H1 (cell line): Measurements from ENCODE around the gene PLCB2. TPM values are rescaled to one million over a fixed set of nuclear protein-coding genes. Genes with fewer than 3 reads are reported as not detected.

Source experiments
- CTCF ChIA-PET: fragments of 300-600 bp; sonication (Branson Sonifier 250); formaldehyde crosslinking; loops from one replicate; lab custom pipeline; 2021; ENCODE audit not compliant: partially characterized antibody; lab: Charles Lee
- POLR2A ChIA-PET: fragments of 300-600 bp; sonication (Branson Sonifier 250); formaldehyde crosslinking; loops from one replicate; lab custom pipeline; 2021; ENCODE audit warnings: inconsistent platforms; ENCODE audit not compliant: partially characterized antibody; lab: Charles Lee
- DNase-seq, 2 experiments: peaks; one replicate each; pipeline versions ENCODE4 v3.0.0 to v3.0.0-alpha.2; 2010 to 2022; ENCODE audit warnings: low spot score in 2 of 2, low read depth in 1 of 2, mixed read lengths in 1 of 2
- FAIRE-seq: peaks from 2 replicates; lab custom pipeline; 2011; peaks lifted over from hg19 to GRCh38; lab: Jason Lieb, UNC
- H2AFZ ChIP-seq: 2 replicates; pipeline ENCODE4 v1.8.1; 2012; ENCODE audit warnings: low read length, inconsistent platforms
- H2AK5ac ChIP-seq: 2 replicates; pipeline ENCODE4 v1.6.1; 2013; ENCODE audit warnings: low read depth, low read length
- H2BK120ac ChIP-seq: replicated peaks from 2 replicates; pipeline ENCODE3; 2013; ENCODE audit warnings: low read depth, low read length, inconsistent platforms
- H2BK12ac ChIP-seq: 2 replicates; pipeline ENCODE4 v1.6.1; 2013; ENCODE audit warnings: low read depth, low read length
- H2BK15ac ChIP-seq: 2 replicates; pipeline ENCODE4 v1.6.1; 2013; ENCODE audit warnings: low read length
- H2BK20ac ChIP-seq: 2 replicates; pipeline ENCODE4 v1.6.1; 2013; ENCODE audit warnings: low read length
- H2BK5ac ChIP-seq: 2 replicates; pipeline ENCODE4 v1.6.1; 2013; ENCODE audit warnings: low read depth, low read length
- H3K14ac ChIP-seq: 2 replicates; pipeline ENCODE4 v1.6.1; 2013; ENCODE audit warnings: inconsistent platforms; ENCODE audit not compliant: insufficient read length
- H3K18ac ChIP-seq: 2 replicates; pipeline ENCODE4 v1.6.1; 2013; ENCODE audit warnings: low read length; ENCODE audit errors: extremely low read depth
- H3K23ac ChIP-seq: 2 replicates; pipeline ENCODE4 v1.6.1; 2013; ENCODE audit warnings: inconsistent platforms; ENCODE audit not compliant: insufficient read length
- H3K23me2 ChIP-seq: 2 replicates; pipeline ENCODE4 v1.6.1; 2013; ENCODE audit warnings: low read depth, low read length
- H3K27ac ChIP-seq: 2 replicates; pipeline ENCODE4 v1.6.1; 2011; ENCODE audit warnings: low read depth, low read length, inconsistent platforms
- H3K27me3 ChIP-seq, 4 experiments: replicated peaks in 1 of 4; 1 replicate in 1 of 4; 2 replicates in 3 of 4; pipeline versions ENCODE4 v1.6.1 to v1.8.1; 2011 to 2013; ENCODE audit warnings: low read length in 3 of 4, mild to moderate bottlenecking in 3 of 4, inconsistent platforms in 2 of 4, mixed read lengths in 2 of 4, moderate library complexity in 1 of 4; ENCODE audit not compliant: control insufficient read depth in 3 of 4, insufficient read depth in 3 of 4; ENCODE audit errors: extremely low read depth in 1 of 4
- H3K36me3 ChIP-seq, 4 experiments: 2 replicates each; pipeline versions ENCODE4 v1.6.1 to v1.8.1; 2011 to 2013; ENCODE audit warnings: mild to moderate bottlenecking in 4 of 4, low read length in 3 of 4, moderate library complexity in 2 of 4, control low read depth in 1 of 4, inconsistent platforms in 1 of 4; ENCODE audit not compliant: insufficient read depth in 4 of 4, control insufficient read depth in 2 of 4
- H3K4ac ChIP-seq: replicated peaks from 2 replicates; pipeline ENCODE3; 2013; ENCODE audit warnings: low read length, low read depth, mixed read lengths, inconsistent platforms; ENCODE audit not compliant: insufficient read length
- H3K4me1 ChIP-seq, 4 experiments: replicated peaks in 1 of 4; 1 replicate in 1 of 4; 2 replicates in 3 of 4; pipeline versions ENCODE4 v1.6.1 to v1.8.1; 2011 to 2013; ENCODE audit warnings: low read length in 3 of 4, inconsistent platforms in 2 of 4, mixed read lengths in 1 of 4; ENCODE audit not compliant: insufficient read depth in 4 of 4, control insufficient read depth in 3 of 4
- H3K4me2 ChIP-seq, 2 experiments: 2 replicates each; pipeline versions ENCODE4 v1.6.1 to v1.8.1; 2011 to 2013; ENCODE audit warnings: low read depth in 2 of 2, low read length in 2 of 2, control low read depth in 1 of 2, inconsistent platforms in 1 of 2, mild to moderate bottlenecking in 1 of 2; ENCODE audit not compliant: insufficient read depth in 1 of 2
- H3K4me3 ChIP-seq, 4 experiments: fragments of 200-600, 300-600 bp in 1 of 4; sonication (generic), shearing (Covaris generic), sonication (Bioruptor Twin) in 1 of 4; 2 replicates each; pipeline versions ENCODE4 v1.5.1 to v1.8.1; 2011 to 2016; ENCODE audit warnings: low read length in 4 of 4, low read depth in 3 of 4, control low read depth in 2 of 4, inconsistent platforms in 2 of 4, mild to moderate bottlenecking in 2 of 4, mixed read lengths in 1 of 4, moderate library complexity in 1 of 4; ENCODE audit not compliant: insufficient read depth in 2 of 4; ENCODE audit errors: extremely low read depth in 1 of 4
- H3K56ac ChIP-seq: replicated peaks from 2 replicates; pipeline ENCODE3; 2013; ENCODE audit warnings: low read depth, mild to moderate bottlenecking, mixed read lengths, low read length, inconsistent platforms; ENCODE audit not compliant: insufficient read length
- H3K79me1 ChIP-seq: 2 replicates; pipeline ENCODE4 v1.6.1; 2013; ENCODE audit warnings: low read depth, low read length, control low read depth
- H3K79me2 ChIP-seq, 2 experiments: 2 replicates each; pipeline versions ENCODE4 v1.6.1 to v1.8.1; 2012 to 2013; ENCODE audit warnings: low read length in 2 of 2, mild to moderate bottlenecking in 2 of 2, inconsistent platforms in 1 of 2; ENCODE audit not compliant: insufficient read depth in 2 of 2, control insufficient read depth in 1 of 2
- H3K9ac ChIP-seq, 4 experiments: replicated peaks in 1 of 4; 1 replicate in 1 of 4; 2 replicates in 3 of 4; pipeline versions ENCODE4 v1.6.1 to v1.8.1; 2011 to 2013; ENCODE audit warnings: low read depth in 3 of 4, low read length in 3 of 4, control low read depth in 2 of 4, mild to moderate bottlenecking in 2 of 4, moderate library complexity in 2 of 4, inconsistent platforms in 1 of 4; ENCODE audit errors: extremely low read depth in 1 of 4
- H3K9me3 ChIP-seq, 2 experiments: 2 replicates each; pipeline versions ENCODE4 v1.6.1 to v1.8.1; 2012 to 2013; ENCODE audit warnings: mild to moderate bottlenecking in 2 of 2, moderate library complexity in 2 of 2, control low read depth in 1 of 2, inconsistent platforms in 1 of 2, low read depth in 1 of 2, low read length in 1 of 2, mixed read lengths in 1 of 2; ENCODE audit not compliant: insufficient read depth in 2 of 2
- H4K20me1 ChIP-seq, 2 experiments: replicated peaks in 1 of 2; 2 replicates each; pipeline versions ENCODE3 to v1.8.1; 2011 to 2013; ENCODE audit warnings: inconsistent platforms in 2 of 2, low read length in 2 of 2, mild to moderate bottlenecking in 1 of 2; ENCODE audit not compliant: insufficient read depth in 2 of 2, control insufficient read depth in 1 of 2
- H4K5ac ChIP-seq: 2 replicates; pipeline ENCODE4 v1.6.1; 2013; ENCODE audit warnings: low read length, low read depth, mixed read lengths, inconsistent platforms; ENCODE audit not compliant: insufficient read length
- H4K8ac ChIP-seq: 2 replicates; pipeline ENCODE4 v1.8.0; 2013; ENCODE audit warnings: mild to moderate bottlenecking, moderate library complexity, low read length, inconsistent platforms; ENCODE audit not compliant: insufficient read depth; ENCODE audit errors: extremely low read depth
- H4K91ac ChIP-seq: replicated peaks from 2 replicates; pipeline ENCODE3; 2013; ENCODE audit warnings: low read length, mixed read lengths, inconsistent platforms; ENCODE audit not compliant: insufficient read length
- BACH1 ChIP-seq: IDR thresholded peaks from 2 replicates; pipeline ENCODE4 v1.6.1; 2012; ENCODE audit warnings: low read length, improper control_type of control experiment
- CEBPB ChIP-seq: IDR thresholded peaks from 2 replicates; pipeline ENCODE4 v1.6.1; 2012; ENCODE audit warnings: low read depth, low read length
- CHD1 ChIP-seq: IDR thresholded peaks from 2 replicates; pipeline ENCODE4 v1.6.1; 2012; ENCODE audit warnings: low read depth, low read length, improper control_type of control experiment
- CTBP2 ChIP-seq: IDR thresholded peaks from 2 replicates; pipeline ENCODE4 v1.7.0; 2011; ENCODE audit warnings: borderline replicate concordance, mild to moderate bottlenecking, moderate library complexity, mixed read lengths, low read length; ENCODE audit not compliant: insufficient read depth, insufficient read length
- EZH2 ChIP-seq: fragments of 200-600 bp; sonication (generic); IDR thresholded peaks from 2 replicates; pipeline ENCODE4 v1.7.1; 2012; ENCODE audit warnings: low read depth, mild to moderate bottlenecking, moderate library complexity, low read length, inconsistent platforms; ENCODE audit not compliant: severe bottlenecking
- NANOG ChIP-seq: IDR thresholded peaks from 2 replicates; pipeline ENCODE4 v1.6.1; 2011; ENCODE audit warnings: low read length, low read depth, mild to moderate bottlenecking, inconsistent platforms; ENCODE audit not compliant: insufficient read depth, poor library complexity, severe bottlenecking
- NRF1 ChIP-seq: IDR thresholded peaks from 2 replicates; pipeline ENCODE4 v1.6.1; 2011; ENCODE audit warnings: mild to moderate bottlenecking, low read depth, low read length, improper control_type of control experiment
- SRF ChIP-seq: IDR thresholded peaks from 2 replicates; pipeline ENCODE4 v1.6.1; 2011; ENCODE audit warnings: mild to moderate bottlenecking, low read depth, low read length, moderate library complexity
- TAF7 ChIP-seq: optimal IDR thresholded peaks from 2 replicates; pipeline ENCODE3; 2011; ENCODE audit warnings: low read depth, mild to moderate bottlenecking, inconsistent platforms, low read length, moderate library complexity, borderline replicate concordance
- TBP ChIP-seq: IDR thresholded peaks from 2 replicates; pipeline ENCODE4 v1.6.1; 2011; ENCODE audit warnings: low read depth, low read length, improper control_type of control experiment
- USF2 ChIP-seq: IDR thresholded peaks from 2 replicates; pipeline ENCODE4 v1.6.1; 2011; ENCODE audit warnings: low read length, improper control_type of control experiment
- WGBS, 2 experiments: shearing (Covaris generic) in 1 of 2; methylation state at CpG; one replicate each; pipeline versions ENCODE4 v1.1.6 to v1.1.7; 2013 to 2015; ENCODE audit warnings: low lambda C conversion rate in 2 of 2, mixed read lengths in 2 of 2, inconsistent platforms in 1 of 2, low coverage in 1 of 2, missing lambda C conversion rate in 1 of 2; ENCODE audit not compliant: insufficient replicate concordance in 2 of 2, insufficient coverage in 1 of 2, insufficient read length in 1 of 2; ENCODE audit errors: extremely low coverage in 1 of 2, missing lambda C conversion rate in 1 of 2; 5-methylcytosine and 5-hydroxymethylcytosine counted together
- polyA plus RNA-seq, 7 experiments: library from polyadenylated mRNA; depleted of rRNA in 3 of 7; stranded (reverse) in 5 of 7; unstranded in 2 of 7; fragments of >200 nt in 5 of 7; fragments of 200-250 nt in 2 of 7; gene quantifications; 1 replicate in 5 of 7; 2 replicates in 1 of 7; 4 replicates in 1 of 7; pipeline versions ENCODE4 v1.2.1 to v1.2.3, GENCODE V29; 2011 to 2013; ENCODE audit warnings: missing spikeins in 2 of 7, mixed read lengths in 2 of 7
- total RNA-seq: library from RNA; stranded (reverse); fragmentation: NEBNext Ultra II Directional; extraction: Animal tissue kit (Norgen Biotek cat#: 25700); gene quantifications from 2 replicates; pipeline ENCODE4 v1.2.1, GENCODE V29; 2021

PLCB2 gene
- total and polyA plus RNA-seq, 2 of the 8 experiments (the other 6 are each of a cell fraction or from before 2014, with no cell fraction given), result 7.2 to 8.4 TPM

DNA sequence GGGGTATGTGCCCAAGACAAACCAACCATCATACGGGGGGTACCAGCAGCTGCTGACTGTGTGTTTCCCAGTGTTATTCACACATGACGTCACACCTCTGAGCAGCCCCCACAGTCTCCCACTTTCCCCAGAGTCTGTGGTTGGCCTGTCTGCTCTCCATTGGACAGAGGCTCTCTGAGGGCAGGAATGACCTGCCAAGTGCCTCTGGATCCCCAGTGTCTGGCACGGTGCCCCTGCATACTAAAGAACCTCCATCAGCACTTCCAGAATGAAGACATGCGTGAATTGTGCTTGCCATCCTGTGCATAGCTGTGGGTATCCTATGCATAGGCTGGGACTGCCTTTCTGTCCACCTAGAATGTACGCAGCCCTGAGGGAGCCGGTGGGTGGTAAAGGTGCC lies 36.5 kb upstream of the PLCB2 start:
- Histone ChIP-seq H2BK20ac (no peak overlapping the region), H3K14ac (no peak overlapping the region), H3K18ac (no peak overlapping the region), H3K9me3 (no peaks in the 10 kb centered on the region), H2AK5ac (no peak overlapping the region), H2BK15ac (no peak overlapping the region), H3K4me1 (peaks cover 0 to 18% (median 12%) of the 10 kb centered on the region in 4 experiments; a peak in 6 of 7 replicates), H3K23ac (no peak overlapping the region), H3K9ac (no peak overlapping the region), H2AFZ (no peak overlapping the region), H4K91ac (no peak overlapping the region), H3K79me1 (no peaks in the 10 kb centered on the region), H4K8ac (no peak overlapping the region), H3K23me2 (no peaks in the 10 kb centered on the region), H2BK5ac (no peak overlapping the region), H4K20me1 (no peaks in the 10 kb centered on the region), H3K36me3 (no peaks in the 10 kb centered on the region), H3K27ac (no peak overlapping the region), H3K56ac (no peak overlapping the region), H3K4me2 (no peak overlapping the region), H3K79me2 (no peaks in the 10 kb centered on the region), H4K5ac (no peak overlapping the region), H3K4ac (no peak overlapping the region), H3K27me3 (no peaks in the 10 kb centered on the region), H2BK12ac (no peak overlapping the region), H3K4me3 (no peak overlapping the region), H2BK120ac (no peak overlapping the region)
- POLR2A ChIA-PET, result interaction anchor here (0.8 to 2.5 kb wide), 7 partner anchors 8 to 131 kb away, joined by 3 to 8 read pairs (median 5); no protein-coding TSS in a partner anchor
- FAIRE-seq, result no peak
- DNase-seq, result no peak
- 56% methylated on average over 6 of the region's 6 CpGs; no CpG with 5 or more reads in 1 of the 2 experiments for WGBS, 2 experiments
- CTCF ChIA-PET, result interaction anchor here (0.7 to 27.4 kb wide), 19 partner anchors 8 to 96 kb away, joined by 3 to 584 read pairs (median 10); partner anchors contain the start of genes ANKRD63, DISP2, INAFM2 and IVD
- TF ChIP-seq SRF (no peak), TAF7 (no peak), USF2 (no peak), TBP (no peak), CTBP2 (no peak), CHD1 (no peak), NRF1 (no peak), BACH1 (no peak), NANOG (no peak), CEBPB (no peak), EZH2 (no peak)
